ENCODE measurements around the gene FAM174C. TPM values are rescaled to one million over a fixed set of nuclear protein-coding genes. Genes with fewer than 3 reads are reported as not detected.

The FAM174C gene
- total RNA-seq, 1 experiment from 2014 or later, result 77.1 TPM

DNA sequence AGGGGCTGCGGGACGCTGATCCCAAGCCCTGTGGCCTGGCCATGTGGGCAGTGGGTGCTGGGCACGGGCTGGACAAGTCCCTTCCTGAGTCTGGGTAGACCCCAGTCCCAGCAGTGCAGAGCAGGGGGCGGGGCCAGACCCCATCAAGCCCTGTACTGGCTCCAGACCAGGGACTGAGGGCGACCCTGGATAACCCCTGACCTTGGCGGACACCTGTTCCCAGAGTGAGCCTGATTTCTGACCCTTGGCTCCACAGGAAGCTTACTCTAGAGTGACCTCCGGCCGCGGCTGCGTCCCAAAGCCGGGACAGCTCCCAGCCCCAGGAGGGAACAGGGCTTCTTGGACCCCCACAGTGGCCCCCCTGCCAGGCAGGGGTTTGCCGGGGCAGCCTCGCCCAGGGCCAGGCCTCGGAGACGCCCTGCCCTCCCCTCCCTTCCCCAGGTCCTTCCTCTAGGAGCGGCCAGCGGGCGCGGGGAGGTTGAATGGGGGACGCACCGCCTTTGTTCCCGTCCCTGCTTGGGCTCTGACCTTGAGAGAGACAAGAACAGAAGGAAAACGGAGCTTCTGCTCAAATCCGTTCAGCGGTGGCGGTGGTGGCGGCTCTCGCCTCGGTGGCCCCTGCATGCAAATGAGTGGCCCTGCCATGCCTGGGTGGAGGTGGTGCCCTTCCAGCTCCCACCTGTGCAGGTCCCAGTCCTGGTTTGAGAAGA is 8.0 kb downstream of the FAM174C start:
- Histone ChIP-seq H3K9me2 (ENCODE audit: insufficient read depth) (no peaks in the 10 kb centered on the region), H3K79me2 (ENCODE audit: insufficient read depth, low read length) (no peaks in the 10 kb centered on the region; the same call in 1 of the 2 replicates), H3K4me2 (ENCODE audit: low read length) (no peak overlapping the region), H3K9ac (ENCODE audit: low read length) (no peak overlapping the region), H3K36me3 (ENCODE audit: control insufficient read depth in 1 of 2, insufficient read depth in 2 of 2, low read length in 2 of 2) (peaks cover 0 to 7% of the 10 kb centered on the region in 2 experiments; a peak in 1 of 4 replicates), H3K4me3 (replicated peaks in 1 of 2; ENCODE audit: low read depth in 1 of 2, low read length in 2 of 2) (no peak overlapping the region), H3K27ac (ENCODE audit: low read depth, low read length) (no peak overlapping the region), H3K27me3 (ENCODE audit: insufficient read depth, low read length) (no peaks in the 10 kb centered on the region), H4K20me1 (ENCODE audit: insufficient read depth) (no peaks in the 10 kb centered on the region), H3K4me1 (ENCODE audit: control insufficient read depth in 1 of 2, insufficient read depth in 2 of 2, low read length in 2 of 2) (peaks cover 5 to 22% of the 10 kb centered on the region in 2 experiments; a peak in 2 of 4 replicates), H2AFZ (ENCODE audit: low read depth, low read length, poor library complexity, severe bottlenecking) (no peak overlapping the region), H3K9me3 (ENCODE audit: control insufficient read depth in 1 of 2, insufficient read depth in 1 of 2, low read depth in 1 of 2, low read length in 2 of 2) (no peaks in the 10 kb centered on the region)
- ATAC-seq (no peak), DNase-seq (ENCODE audit: low read depth, low spot score) (no peak)
- intact Hi-C loops (cut with micrococcal nuclease), result no loop called here
- CTCF ChIA-PET, result no interaction called here
- RAD21 ChIA-PET (ENCODE audit: low non-redundant PET in 1 of 2, low total read pairs in 2 of 2, uncharacterized antibody in 2 of 2, unreplicated experiment in 2 of 2), result no interaction called here
- BruUV-seq (replicated peaks), result no TSS peak
- TF ChIP-seq, protein P1, sequence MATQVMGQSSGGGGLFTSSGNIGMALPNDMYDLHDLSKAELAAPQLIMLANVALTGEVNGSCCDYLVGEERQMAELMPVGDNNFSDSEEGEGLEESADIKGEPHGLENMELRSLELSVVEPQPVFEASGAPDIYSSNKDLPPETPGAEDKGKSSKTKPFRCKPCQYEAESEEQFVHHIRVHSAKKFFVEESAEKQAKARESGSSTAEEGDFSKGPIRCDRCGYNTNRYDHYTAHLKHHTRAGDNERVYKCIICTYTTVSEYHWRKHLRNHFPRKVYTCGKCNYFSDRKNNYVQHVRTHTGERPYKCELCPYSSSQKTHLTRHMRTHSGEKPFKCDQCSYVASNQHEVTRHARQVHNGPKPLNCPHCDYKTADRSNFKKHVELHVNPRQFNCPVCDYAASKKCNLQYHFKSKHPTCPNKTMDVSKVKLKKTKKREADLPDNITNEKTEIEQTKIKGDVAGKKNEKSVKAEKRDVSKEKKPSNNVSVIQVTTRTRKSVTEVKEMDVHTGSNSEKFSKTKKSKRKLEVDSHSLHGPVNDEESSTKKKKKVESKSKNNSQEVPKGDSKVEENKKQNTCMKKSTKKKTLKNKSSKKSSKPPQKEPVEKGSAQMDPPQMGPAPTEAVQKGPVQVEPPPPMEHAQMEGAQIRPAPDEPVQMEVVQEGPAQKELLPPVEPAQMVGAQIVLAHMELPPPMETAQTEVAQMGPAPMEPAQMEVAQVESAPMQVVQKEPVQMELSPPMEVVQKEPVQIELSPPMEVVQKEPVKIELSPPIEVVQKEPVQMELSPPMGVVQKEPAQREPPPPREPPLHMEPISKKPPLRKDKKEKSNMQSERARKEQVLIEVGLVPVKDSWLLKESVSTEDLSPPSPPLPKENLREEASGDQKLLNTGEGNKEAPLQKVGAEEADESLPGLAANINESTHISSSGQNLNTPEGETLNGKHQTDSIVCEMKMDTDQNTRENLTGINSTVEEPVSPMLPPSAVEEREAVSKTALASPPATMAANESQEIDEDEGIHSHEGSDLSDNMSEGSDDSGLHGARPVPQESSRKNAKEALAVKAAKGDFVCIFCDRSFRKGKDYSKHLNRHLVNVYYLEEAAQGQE (IDR thresholded peaks at IDR 0.05; ENCODE audit: low read depth), result no peak
- TF ChIP-seq TCF7L2 (IDR thresholded peaks at IDR 0.05; ENCODE audit: borderline replicate concordance, extremely low read depth, insufficient read depth, insufficient read length) (no peak), EGR1 (IDR thresholded peaks at IDR 0.05; ENCODE audit: low read depth) (no peak), EZH2 (IDR thresholded peaks at IDR 0.05) (no peak), SP1 (IDR thresholded peaks at IDR 0.05; ENCODE audit: low read depth) (no peak), POLR2A (IDR thresholded peaks at IDR 0.05; ENCODE audit: borderline replicate concordance, extremely low read depth, insufficient read depth, insufficient read length) (no peak), JUND (IDR thresholded peaks at IDR 0.05) (no peak), YY1 (IDR thresholded peaks at IDR 0.05; ENCODE audit: extremely low read depth, insufficient replicate concordance, low read depth, low read length) (no peak), CEBPB (IDR thresholded peaks at IDR 0.05; ENCODE audit: low read depth) (no peak)
- TF ChIP-seq, protein P2, sequence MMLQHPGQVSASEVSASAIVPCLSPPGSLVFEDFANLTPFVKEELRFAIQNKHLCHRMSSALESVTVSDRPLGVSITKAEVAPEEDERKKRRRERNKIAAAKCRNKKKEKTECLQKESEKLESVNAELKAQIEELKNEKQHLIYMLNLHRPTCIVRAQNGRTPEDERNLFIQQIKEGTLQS (IDR thresholded peaks at IDR 0.05), result no peak
- POLR2A ChIA-PET, result no interaction called here
